Naive thymus-derived CD4-positive, alpha-beta T cell (primary cell): ENCODE results near the gene SKOR1. TPM values are rescaled to one million over a fixed set of nuclear protein-coding genes. Genes with fewer than 3 reads are reported as not detected.
A peak's percentile ranks its signal among the peaks of the same experiment; 100 is the strongest.

Source experiments
- ATAC-seq: fragments of 150-1000 bp; cut with Tn5 transposase; 2 replicates; pipeline ENCODE4 v1.10.0; 2021; ENCODE audit warnings: mild to moderate bottlenecking, moderate library complexity
- CTCF ChIA-PET: fragments of 350-600 bp; sonication (Branson Sonifier 250); formaldehyde crosslinking; loops from one replicate; lab custom pipeline; 2021; ENCODE audit warnings: antibody characterized with exemption; lab: Charles Lee
- POLR2A ChIA-PET: fragments of 350-600 bp; sonication (Branson Sonifier 250); formaldehyde crosslinking; loops from one replicate; lab custom pipeline; 2021; ENCODE audit warnings: antibody characterized with exemption, inconsistent platforms; lab: Charles Lee
- DNase-seq, 9 donors: peaks; one replicate each; pipeline versions ENCODE4 v3.0.0 to v3.0.0-alpha.2; 2020 to 2022; ENCODE audit warnings: mixed read lengths in 1 of 9
- H3K27ac ChIP-seq: one replicate; pipeline ENCODE4 v1.7.0; 2013; ENCODE audit warnings: mild to moderate bottlenecking, low read depth, low read length, moderate library complexity
- H3K27me3 ChIP-seq, 2 donors: one replicate each; pipeline ENCODE4 v1.7.0; 2013; ENCODE audit warnings: low read length in 2 of 2, mild to moderate bottlenecking in 2 of 2, moderate library complexity in 2 of 2; ENCODE audit not compliant: control insufficient read depth in 2 of 2, insufficient read depth in 2 of 2
- H3K36me3 ChIP-seq, 3 experiments: 1 replicate in 2 of 3; 2 replicates in 1 of 3; pipeline ENCODE4 v1.7.0; 2013; ENCODE audit warnings: low read length in 3 of 3, mild to moderate bottlenecking in 3 of 3, moderate library complexity in 1 of 3; ENCODE audit not compliant: insufficient read depth in 3 of 3, control insufficient read depth in 2 of 3
- H3K4me1 ChIP-seq, 2 donors: one replicate each; pipeline ENCODE4 v1.7.0; 2013; ENCODE audit warnings: low read length in 2 of 2, mild to moderate bottlenecking in 2 of 2, moderate library complexity in 1 of 2; ENCODE audit not compliant: control insufficient read depth in 2 of 2, insufficient read depth in 2 of 2
- H3K4me3 ChIP-seq: 2 replicates; pipeline ENCODE4 v1.7.0; 2013; ENCODE audit warnings: mild to moderate bottlenecking, low read length
- H3K9me3 ChIP-seq, 3 experiments: 1 replicate in 2 of 3; 2 replicates in 1 of 3; pipeline ENCODE4 v1.7.0; 2013; ENCODE audit warnings: low read length in 3 of 3; ENCODE audit not compliant: control insufficient read depth in 2 of 3
- H3K27ac Mint-ChIP-seq, 9 donors: one replicate each; pipeline ENCODE4 v1.8.0; 2020 to 2022; ENCODE audit warnings: mixed read lengths in 9 of 9, mild to moderate bottlenecking in 8 of 9, moderate library complexity in 5 of 9, inconsistent platforms in 2 of 9
- H3K27me3 Mint-ChIP-seq, 5 donors: one replicate each; pipeline ENCODE4 v1.8.0; 2021 to 2022; ENCODE audit warnings: mixed read lengths in 5 of 5, mild to moderate bottlenecking in 1 of 5
- H3K36me3 Mint-ChIP-seq, 5 donors: one replicate each; pipeline ENCODE4 v1.8.0; 2020 to 2022; ENCODE audit warnings: mixed read lengths in 5 of 5, mild to moderate bottlenecking in 3 of 5, inconsistent platforms in 1 of 5
- H3K4me1 Mint-ChIP-seq, 7 donors: one replicate each; pipeline ENCODE4 v1.8.0; 2020 to 2022; ENCODE audit warnings: mixed read lengths in 7 of 7, mild to moderate bottlenecking in 3 of 7, inconsistent platforms in 1 of 7
- H3K4me3 Mint-ChIP-seq, 10 donors: one replicate each; pipeline ENCODE4 v1.8.0; 2020 to 2022; ENCODE audit warnings: mild to moderate bottlenecking in 10 of 10, mixed read lengths in 10 of 10, moderate library complexity in 6 of 10, inconsistent platforms in 2 of 10
- H3K9me3 Mint-ChIP-seq, 11 donors: one replicate each; pipeline ENCODE4 v1.8.0; 2020 to 2022; ENCODE audit warnings: mixed read lengths in 11 of 11, mild to moderate bottlenecking in 4 of 11, inconsistent platforms in 1 of 11, moderate library complexity in 1 of 11
- intact Hi-C, 2 donors: fragments of 100-400 bp; cut with micrococcal nuclease; formaldehyde crosslinking; loops; one replicate each; pipeline ENCODE4 v1.15.1; 2023
- polyA plus RNA-seq, 2 donors: library from polyadenylated mRNA; unstranded; fragments of 300-500 nt; fragmentation: Illumina TruSeq; gene quantifications; one replicate each; pipeline ENCODE4 v1.2.3, GENCODE V29; 2021
- total RNA-seq, 6 experiments: library from RNA in 5 of 6; stranded (reverse) in 5 of 6; gene quantifications; 1 replicate in 5 of 6; 2 replicates in 1 of 6; pipeline ENCODE4 v1.2.3 and lab custom pipeline; 2021 to 2026

SKOR1 gene
- total and polyA plus RNA-seq, 7 experiments from 2014 or later = 0.34 to 2.4 (median 0.62) TPM; not detected in 2

GRCh38 chr15:67839499-67839928 is 14.2 kb downstream of the SKOR1 start:
- ChIA-PET POLR2A (interaction anchor here (0.6 to 3.7 kb wide), 8 partner anchors 55 to 956 kb away, joined by 3 to 18 read pairs (median 4); partner anchors contain the start of genes FEM1B and MAP2K5), CTCF (interaction anchor here (0.7 kb wide), 1 partner anchor 384 kb away, joined by 3 read pairs; no protein-coding TSS in a partner anchor)
- peak; percentile 64 for ATAC-seq
- H3K9me3 ChIP-seq = no peaks in the 10 kb centered on the region
- intact Hi-C loops = loop anchor here (1.0 to 10.0 kb wide), 5 partner anchors 43 to 1137 kb away; partner anchors contain the start of genes SMAD6 (in 2 of the 2) and SMAD3 (in 1 of the 2)
- Mint-ChIP-seq H3K36me3 (no peaks in the 10 kb centered on the region), H3K27ac (peak overlapping the region; percentile 95 to 100 (median 99)), H3K9me3 (peaks cover 0 to 9% (median 0%) of the 10 kb centered on the region in 11 donors), H3K27me3 (peaks cover 7 to 46% (median 10%) of the 10 kb centered on the region in 5 donors), H3K4me1 (peaks cover 17 to 54% (median 30%) of the 10 kb centered on the region in 7 donors), H3K4me3 (peak overlapping the region; percentile 82 to 97 (median 94))
- H3K27ac ChIP-seq = peak overlapping the region; percentile 96
- peak overlapping the region; percentile 82 for H3K4me3 ChIP-seq
- peaks cover 0 to 7% of the 10 kb centered on the region in 2 donors for H3K27me3 ChIP-seq
- peak in 3 of 9 donors; percentile 34 to 71 (median 66) for DNase-seq
- H3K4me1 ChIP-seq = peaks cover 22 to 23% of the 10 kb centered on the region in 2 donors
- H3K36me3 ChIP-seq = peaks cover 0 to 3% (median 0%) of the 10 kb centered on the region in 3 experiments

GRCh38 chr15:67839929-67840748 is 14.8 kb downstream of the SKOR1 start, which contains the start of gene RNU6-1:
Gene RNU6-1, minus strand, starts transcription at chr15:67840045.
- Histone ChIP-seq H3K36me3 (peaks cover 0 to 3% (median 0%) of the 10 kb centered on the region in 3 experiments), H3K4me1 (peaks cover 18 to 21% of the 10 kb centered on the region in 2 donors), H3K4me3 (peak within 1 kb of the TSS; percentile 82), H3K27ac (peak within 1 kb of the TSS; percentile 96), H3K27me3 (peaks cover 0 to 7% of the 10 kb centered on the region in 2 donors), H3K9me3 (no peaks in the 10 kb centered on the region)
- DNase-seq = peak; percentile 91 to 99 (median 97)
- no peaks in the 10 kb centered on the region for H3K36me3 Mint-ChIP-seq
- H3K4me1 Mint-ChIP-seq = peaks cover 17 to 51% (median 25%) of the 10 kb centered on the region in 7 donors
- CTCF ChIA-PET = interaction anchor here (0.7 to 1.6 kb wide), 2 partner anchors 316 to 385 kb away, joined by 3 to 4 read pairs; no protein-coding TSS in a partner anchor
- peak within 1 kb of the TSS; percentile 95 to 100 (median 99) for H3K27ac Mint-ChIP-seq
- ATAC-seq = peak; percentile 93
- peaks cover 0 to 9% (median 0%) of the 10 kb centered on the region in 11 donors for H3K9me3 Mint-ChIP-seq
- intact Hi-C loops = loop anchor here (1.0 to 10.0 kb wide), 13 partner anchors 23 to 1138 kb away; partner anchors contain the start of genes AAGAB (in 2 of the 2), C15orf61 (in 2 of the 2), FEM1B (in 2 of the 2) and IQCH (in 2 of the 2)
- H3K27me3 Mint-ChIP-seq = peaks cover 2 to 40% (median 7%) of the 10 kb centered on the region in 5 donors
- POLR2A ChIA-PET = interaction anchor here (0.6 to 3.7 kb wide), 15 partner anchors 21 to 1327 kb away, joined by 3 to 18 read pairs (median 3); partner anchors contain the start of genes FEM1B, MAP2K5 and PIAS1
- peak within 1 kb of the TSS; percentile 82 to 97 (median 94) for H3K4me3 Mint-ChIP-seq

- peak overlapping the region; percentile 82 to 97 (median 94) for H3K4me3 Mint-ChIP-seq
- DNase-seq (peak in 1 of 9 donors; percentile 18), ATAC-seq (no peak)
- H3K36me3 Mint-ChIP-seq = no peaks in the 10 kb centered on the region
- Histone ChIP-seq H3K27ac (peak overlapping the region; percentile 96), H3K27me3 (peaks cover 0 to 3% of the 10 kb centered on the region in 2 donors), H3K36me3 (peaks cover 0 to 3% (median 0%) of the 10 kb centered on the region in 3 experiments), H3K4me3 (peak overlapping the region; percentile 82), H3K4me1 (peaks cover 11 to 13% of the 10 kb centered on the region in 2 donors), H3K9me3 (no peaks in the 10 kb centered on the region)
- CTCF ChIA-PET = interaction anchor here (1.6 kb wide), 1 partner anchor 317 kb away, joined by 4 read pairs; no protein-coding TSS in a partner anchor
- POLR2A ChIA-PET = interaction anchor here (0.6 to 3.7 kb wide), 11 partner anchors 20 to 1328 kb away, joined by 3 to 18 read pairs (median 5); partner anchors contain the start of genes FEM1B, MAP2K5 and PIAS1
- H3K27me3 Mint-ChIP-seq = peaks cover 0 to 32% (median 6%) of the 10 kb centered on the region in 5 donors
- peak overlapping the region; percentile 95 to 100 (median 99) for H3K27ac Mint-ChIP-seq
- peaks cover 0 to 9% (median 0%) of the 10 kb centered on the region in 11 donors for H3K9me3 Mint-ChIP-seq
- intact Hi-C loops = loop anchor here (1.0 to 2.0 kb wide), 8 partner anchors 22 to 980 kb away; partner anchors contain the start of genes AAGAB (in 2 of the 2), C15orf61 (in 2 of the 2), FEM1B (in 2 of the 2) and IQCH (in 2 of the 2)
- peaks cover 13 to 43% (median 23%) of the 10 kb centered on the region in 7 donors for H3K4me1 Mint-ChIP-seq
Observed at GRCh38 chr15:67840749-67841512, 15.6 kb downstream of the SKOR1 start.

- POLR2A ChIA-PET = interaction anchor here (0.7 to 3.7 kb wide), 10 partner anchors 20 to 441 kb away, joined by 3 to 18 read pairs (median 5); partner anchors contain the start of genes FEM1B, MAP2K5 and PIAS1
- peaks cover 0 to 9% (median 0%) of the 10 kb centered on the region in 11 donors for H3K9me3 Mint-ChIP-seq
- H3K4me3 Mint-ChIP-seq = peak overlapping the region; percentile 82 to 97 (median 94)
- no peaks in the 10 kb centered on the region for H3K27me3 ChIP-seq
- H3K36me3 Mint-ChIP-seq = no peaks in the 10 kb centered on the region
- DNase-seq (no peak), ATAC-seq (no peak)
- CTCF ChIA-PET = interaction anchor here (1.6 kb wide), 1 partner anchor 317 kb away, joined by 4 read pairs; no protein-coding TSS in a partner anchor
- H3K4me1 Mint-ChIP-seq = peaks cover 9 to 38% (median 23%) of the 10 kb centered on the region in 7 donors
- peaks cover 0 to 27% (median 1%) of the 10 kb centered on the region in 5 donors for H3K27me3 Mint-ChIP-seq
- peaks cover 8% of the 10 kb centered on the region in 2 donors for H3K4me1 ChIP-seq
- intact Hi-C loops = loop anchor here in 1 of 2 donors (2.0 kb wide), 1 partner anchor 979 kb away; the partner anchor contains the start of gene ANP32A
- H3K4me3 ChIP-seq = peak overlapping the region; percentile 82
- no peaks in the 10 kb centered on the region for H3K9me3 ChIP-seq
- H3K36me3 ChIP-seq = peaks cover 0 to 3% (median 0%) of the 10 kb centered on the region in 3 experiments
- peak overlapping the region in 6 of 9 donors; percentile 88 to 100 (median 98) for H3K27ac Mint-ChIP-seq
- H3K27ac ChIP-seq = peak overlapping the region; percentile 96
Observed at GRCh38 chr15:67841513-67841762, 16.1 kb downstream of the SKOR1 start.

- no peaks in the 10 kb centered on the region for H3K27me3 ChIP-seq
- ChIA-PET CTCF (interaction anchor here (1.6 kb wide), 1 partner anchor 386 kb away, joined by 4 read pairs; no protein-coding TSS in a partner anchor), POLR2A (no interaction called here)
- intact Hi-C loops = no loop called here
- Mint-ChIP-seq H3K27ac (peak overlapping the region in 1 of 9 donors; percentile 31), H3K9me3 (peaks cover 0 to 9% (median 0%) of the 10 kb centered on the region in 11 donors), H3K36me3 (no peaks in the 10 kb centered on the region), H3K4me1 (peaks cover 9 to 28% (median 22%) of the 10 kb centered on the region in 7 donors), H3K27me3 (peaks cover 0 to 19% (median 0%) of the 10 kb centered on the region in 5 donors), H3K4me3 (peak overlapping the region in 2 of 10 donors; percentile 7 to 13)
- H3K27ac ChIP-seq = no peak overlapping the region
- no peak for ATAC-seq
- peaks cover 0 to 3% (median 0%) of the 10 kb centered on the region in 3 experiments for H3K36me3 ChIP-seq
- no peak for DNase-seq
- H3K4me1 ChIP-seq = peaks cover 6 to 8% of the 10 kb centered on the region in 2 donors
- H3K4me3 ChIP-seq = no peak overlapping the region
- H3K9me3 ChIP-seq = no peaks in the 10 kb centered on the region
Observed at GRCh38 chr15:67843092-67843501, 17.8 kb downstream of the SKOR1 start.
